ENCODE results near the gene WDR90. TPM values are rescaled to one million over a fixed set of nuclear protein-coding genes. Genes with fewer than 3 reads are reported as not detected.

Gene WDR90
- total RNA-seq, 1 experiment from 2014 or later, result 118 TPM

DNA sequence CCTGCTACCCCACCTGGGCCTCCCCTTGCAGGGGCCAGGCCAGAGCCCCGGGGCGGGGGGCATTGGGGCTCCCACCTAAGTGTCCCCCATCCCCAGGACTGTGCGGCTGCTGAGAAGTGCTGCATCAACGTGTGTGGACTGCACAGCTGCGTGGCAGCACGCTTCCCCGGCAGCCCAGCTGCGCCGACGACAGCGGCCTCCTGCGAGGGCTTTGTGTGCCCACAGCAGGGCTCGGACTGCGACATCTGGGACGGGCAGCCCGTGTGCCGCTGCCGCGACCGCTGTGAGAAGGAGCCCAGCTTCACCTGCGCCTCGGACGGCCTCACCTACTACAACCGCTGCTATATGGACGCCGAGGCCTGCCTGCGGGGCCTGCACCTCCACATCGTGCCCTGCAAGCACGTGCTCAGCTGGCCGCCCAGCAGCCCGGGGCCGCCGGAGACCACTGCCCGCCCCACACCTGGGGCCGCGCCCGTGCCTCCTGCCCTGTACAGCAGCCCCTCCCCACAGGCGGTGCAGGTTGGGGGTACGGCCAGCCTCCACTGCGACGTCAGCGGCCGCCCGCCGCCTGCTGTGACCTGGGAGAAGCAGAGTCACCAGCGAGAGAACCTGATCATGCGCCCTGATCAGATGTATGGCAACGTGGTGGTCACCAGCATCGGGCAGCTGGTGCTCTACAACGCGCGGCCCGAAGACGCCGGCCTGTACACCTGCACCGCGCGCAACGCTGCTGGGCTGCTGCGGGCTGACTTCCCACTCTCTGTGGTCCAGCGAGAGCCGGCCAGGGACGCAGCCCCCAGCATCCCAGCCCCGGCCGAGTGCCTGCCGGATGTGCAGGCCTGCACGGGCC is 16.5 kb upstream of the WDR90 start:
- Histone ChIP-seq H3K79me2 (ENCODE audit: low read depth) (peaks cover 19% of the 10 kb centered on the region), H4K20me1 (ENCODE audit: insufficient read depth) (0 out of 2 replicates have a peak, but pooled peaks cover 6% of the 10 kb centered on the region), H3K36me3 (ENCODE audit: low read depth) (no peaks in the 10 kb centered on the region), H3K4me1 (replicated peaks; ENCODE audit: insufficient read depth) (peaks cover 18% of the 10 kb centered on the region), H3K4me2 (no peak overlapping the region), H2AFZ (no peak overlapping the region), H3K9me2 (ENCODE audit: insufficient read depth) (no peaks in the 10 kb centered on the region), H3K27me3 (ENCODE audit: insufficient read depth, low read depth) (no peaks in the 10 kb centered on the region), H3K4me3 (no peak overlapping the region), H3F3A (ENCODE audit: insufficient read depth, low read depth) (peaks cover 14% of the 10 kb centered on the region; the same call in 1 of the 2 replicates), H3K9me3 (ENCODE audit: insufficient read depth, low read depth) (no peaks in the 10 kb centered on the region), H3K27ac (no peak overlapping the region)
- BruUV-seq (replicated peaks), result no TSS peak
- DNase-seq, result no peak
- intact Hi-C loops (cut with micrococcal nuclease; ENCODE audit: unreplicated experiment), result no loop called here
- ChIA-PET CTCF (no interaction called here), POLR2A (ENCODE audit: unreplicated experiment) (no interaction called here)
- TF ChIP-seq, protein P1, sequence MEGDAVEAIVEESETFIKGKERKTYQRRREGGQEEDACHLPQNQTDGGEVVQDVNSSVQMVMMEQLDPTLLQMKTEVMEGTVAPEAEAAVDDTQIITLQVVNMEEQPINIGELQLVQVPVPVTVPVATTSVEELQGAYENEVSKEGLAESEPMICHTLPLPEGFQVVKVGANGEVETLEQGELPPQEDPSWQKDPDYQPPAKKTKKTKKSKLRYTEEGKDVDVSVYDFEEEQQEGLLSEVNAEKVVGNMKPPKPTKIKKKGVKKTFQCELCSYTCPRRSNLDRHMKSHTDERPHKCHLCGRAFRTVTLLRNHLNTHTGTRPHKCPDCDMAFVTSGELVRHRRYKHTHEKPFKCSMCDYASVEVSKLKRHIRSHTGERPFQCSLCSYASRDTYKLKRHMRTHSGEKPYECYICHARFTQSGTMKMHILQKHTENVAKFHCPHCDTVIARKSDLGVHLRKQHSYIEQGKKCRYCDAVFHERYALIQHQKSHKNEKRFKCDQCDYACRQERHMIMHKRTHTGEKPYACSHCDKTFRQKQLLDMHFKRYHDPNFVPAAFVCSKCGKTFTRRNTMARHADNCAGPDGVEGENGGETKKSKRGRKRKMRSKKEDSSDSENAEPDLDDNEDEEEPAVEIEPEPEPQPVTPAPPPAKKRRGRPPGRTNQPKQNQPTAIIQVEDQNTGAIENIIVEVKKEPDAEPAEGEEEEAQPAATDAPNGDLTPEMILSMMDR (conservative IDR thresholded peaks at IDR 0.05), result no peak
- no peak for TF ChIP-seq EZH2 (IDR thresholded peaks at IDR 0.05; ENCODE audit: low read depth)

DNA sequence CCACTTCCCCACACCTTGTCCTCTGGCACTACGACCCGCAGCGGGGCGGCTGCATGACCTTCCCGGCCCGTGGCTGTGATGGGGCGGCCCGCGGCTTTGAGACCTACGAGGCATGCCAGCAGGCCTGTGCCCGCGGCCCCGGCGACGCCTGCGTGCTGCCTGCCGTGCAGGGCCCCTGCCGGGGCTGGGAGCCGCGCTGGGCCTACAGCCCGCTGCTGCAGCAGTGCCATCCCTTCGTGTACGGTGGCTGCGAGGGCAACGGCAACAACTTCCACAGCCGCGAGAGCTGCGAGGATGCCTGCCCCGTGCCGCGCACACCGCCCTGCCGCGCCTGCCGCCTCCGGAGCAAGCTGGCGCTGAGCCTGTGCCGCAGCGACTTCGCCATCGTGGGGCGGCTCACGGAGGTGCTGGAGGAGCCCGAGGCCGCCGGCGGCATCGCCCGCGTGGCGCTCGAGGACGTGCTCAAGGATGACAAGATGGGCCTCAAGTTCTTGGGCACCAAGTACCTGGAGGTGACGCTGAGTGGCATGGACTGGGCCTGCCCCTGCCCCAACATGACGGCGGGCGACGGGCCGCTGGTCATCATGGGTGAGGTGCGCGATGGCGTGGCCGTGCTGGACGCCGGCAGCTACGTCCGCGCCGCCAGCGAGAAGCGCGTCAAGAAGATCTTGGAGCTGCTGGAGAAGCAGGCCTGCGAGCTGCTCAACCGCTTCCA is 15.7 kb upstream of the WDR90 start:
- ChIA-PET CTCF (no interaction called here), POLR2A (ENCODE audit: unreplicated experiment) (no interaction called here)
- no peak overlapping the region for H2AFZ ChIP-seq
- peaks cover 6% of the 10 kb centered on the region; the same call in 1 of the 2 replicates for H3F3A ChIP-seq (ENCODE audit: insufficient read depth, low read depth)
- no TSS peak for BruUV-seq (replicated peaks)
- no peak for TF ChIP-seq EZH2 (IDR thresholded peaks at IDR 0.05; ENCODE audit: low read depth)
- TF ChIP-seq, protein P1 (conservative IDR thresholded peaks at IDR 0.05), result no peak
- no peaks in the 10 kb centered on the region for H3K36me3 ChIP-seq (ENCODE audit: low read depth)
- peaks cover 19% of the 10 kb centered on the region for H3K79me2 ChIP-seq (ENCODE audit: low read depth)
- no peak overlapping the region for H3K4me2 ChIP-seq
- no peak for DNase-seq
- H3K4me3 ChIP-seq, result no peak overlapping the region
- no peaks in the 10 kb centered on the region for H3K9me2 ChIP-seq (ENCODE audit: insufficient read depth)
- H3K4me1 ChIP-seq (replicated peaks; ENCODE audit: insufficient read depth), result peaks cover 17% of the 10 kb centered on the region; the same call in 1 of the 2 replicates
- H3K9me3 ChIP-seq (ENCODE audit: insufficient read depth, low read depth), result no peaks in the 10 kb centered on the region
- no peaks in the 10 kb centered on the region for H3K27me3 ChIP-seq (ENCODE audit: insufficient read depth, low read depth)
- 0 out of 2 replicates have a peak, but pooled peaks cover 6% of the 10 kb centered on the region for H4K20me1 ChIP-seq (ENCODE audit: insufficient read depth)
- H3K27ac ChIP-seq, result no peak overlapping the region
- intact Hi-C loops (cut with micrococcal nuclease; ENCODE audit: unreplicated experiment), result no loop called here

DNA sequence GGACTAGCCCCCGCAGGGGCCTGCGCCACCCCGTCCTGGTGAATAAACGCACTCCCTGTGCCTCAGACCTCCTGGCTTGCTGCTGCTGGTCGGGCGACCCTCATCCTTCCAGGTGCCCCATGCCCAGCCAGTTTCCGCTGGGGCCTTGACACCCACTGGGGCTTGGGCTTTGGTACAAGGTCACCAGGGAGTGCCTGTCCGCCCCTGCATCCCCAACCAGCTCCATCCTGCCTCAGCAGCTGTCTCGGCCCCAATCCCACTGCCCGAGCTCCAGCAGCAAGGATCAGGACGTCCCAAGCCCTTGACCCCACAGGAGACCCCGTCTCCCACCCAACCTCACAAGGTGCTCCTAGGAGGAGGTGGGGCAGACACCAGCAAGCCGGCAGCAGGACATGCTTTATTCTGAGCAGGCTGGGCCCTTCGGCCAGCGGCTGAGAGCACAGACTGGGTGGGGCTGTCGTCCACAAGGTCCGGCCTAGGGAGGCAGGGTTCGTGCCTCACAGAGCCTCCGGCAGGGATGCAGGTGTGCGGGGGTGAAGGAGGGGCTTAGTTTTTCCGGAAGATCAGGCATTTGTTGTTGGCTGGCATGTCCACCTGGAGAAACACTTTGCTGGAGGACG is 15.0 kb upstream of the WDR90 start:
- POLR2A ChIA-PET (ENCODE audit: unreplicated experiment), result interaction anchor here (0.7 kb wide), 1 partner anchor 44 kb away, joined by 3 read pairs; no protein-coding TSS in a partner anchor
- H3K4me3 ChIP-seq, result no peak overlapping the region
- H3K4me2 ChIP-seq, result peak overlapping the region; percentile 90; the same call in 1 of the 2 replicates

More for the DNA sequence above, 15.0 kb upstream of the WDR90 start:
- Histone ChIP-seq H3K36me3 (ENCODE audit: low read depth) (no peaks in the 10 kb centered on the region), H3K27me3 (ENCODE audit: insufficient read depth, low read depth) (no peaks in the 10 kb centered on the region), H3K9me2 (ENCODE audit: insufficient read depth) (no peaks in the 10 kb centered on the region), H3K9me3 (ENCODE audit: insufficient read depth, low read depth) (no peaks in the 10 kb centered on the region), H2AFZ (no peak overlapping the region), H3K79me2 (ENCODE audit: low read depth) (peaks cover 19% of the 10 kb centered on the region), H4K20me1 (ENCODE audit: insufficient read depth) (0 out of 2 replicates have a peak, but pooled peaks cover 6% of the 10 kb centered on the region), H3K4me1 (replicated peaks; ENCODE audit: insufficient read depth) (peaks cover 17% of the 10 kb centered on the region; the same call in 1 of the 2 replicates), H3K27ac (no peak overlapping the region), H3F3A (ENCODE audit: insufficient read depth, low read depth) (peaks cover 6% of the 10 kb centered on the region)
- no peak for TF ChIP-seq EZH2 (IDR thresholded peaks at IDR 0.05; ENCODE audit: low read depth)
- TF ChIP-seq, protein P1 (conservative IDR thresholded peaks at IDR 0.05), result no peak
- no peak for DNase-seq
- intact Hi-C loops (cut with micrococcal nuclease; ENCODE audit: unreplicated experiment), result no loop called here
- no TSS peak for BruUV-seq (replicated peaks)
- CTCF ChIA-PET, result no interaction called here
